Transverse colon (tissue), 4 donors: ENCODE results near the gene CSF1R.

Experiments
- EP300 ChIP-seq: sonication (generic); formaldehyde crosslinking; IDR thresholded peaks from one replicate; pipeline ENCODE4 v1.6.1; 2017; ENCODE audit warnings: antibody characterized with exemption, low read depth
- POLR2A ChIP-seq: fragments of 450-650 bp; IDR thresholded peaks from one replicate; pipeline ENCODE4 v1.6.1; 2016; ENCODE audit warnings: antibody characterized with exemption, mild to moderate bottlenecking, moderate library complexity
- POLR2AphosphoS5 ChIP-seq, 3 donors: sonication (generic); formaldehyde crosslinking; IDR thresholded peaks; one replicate each; pipeline ENCODE4 v1.6.1; 2016; ENCODE audit warnings: antibody characterized with exemption in 3 of 3
- TF ChIP-seq, protein P1 (sequence below), 5 experiments: fragments of 200-600 bp in 3 of 5; fragments of 450-650 bp in 2 of 5; sonication (generic) in 3 of 5; IDR thresholded peaks; 1 replicate in 2 of 5; 2 replicates in 3 of 5; pipeline ENCODE4 v1.5.1; 2016 to 2017; ENCODE audit warnings: antibody characterized with exemption in 5 of 5, inconsistent platforms in 3 of 5, mild to moderate bottlenecking in 2 of 5, moderate library complexity in 1 of 5

DNA sequence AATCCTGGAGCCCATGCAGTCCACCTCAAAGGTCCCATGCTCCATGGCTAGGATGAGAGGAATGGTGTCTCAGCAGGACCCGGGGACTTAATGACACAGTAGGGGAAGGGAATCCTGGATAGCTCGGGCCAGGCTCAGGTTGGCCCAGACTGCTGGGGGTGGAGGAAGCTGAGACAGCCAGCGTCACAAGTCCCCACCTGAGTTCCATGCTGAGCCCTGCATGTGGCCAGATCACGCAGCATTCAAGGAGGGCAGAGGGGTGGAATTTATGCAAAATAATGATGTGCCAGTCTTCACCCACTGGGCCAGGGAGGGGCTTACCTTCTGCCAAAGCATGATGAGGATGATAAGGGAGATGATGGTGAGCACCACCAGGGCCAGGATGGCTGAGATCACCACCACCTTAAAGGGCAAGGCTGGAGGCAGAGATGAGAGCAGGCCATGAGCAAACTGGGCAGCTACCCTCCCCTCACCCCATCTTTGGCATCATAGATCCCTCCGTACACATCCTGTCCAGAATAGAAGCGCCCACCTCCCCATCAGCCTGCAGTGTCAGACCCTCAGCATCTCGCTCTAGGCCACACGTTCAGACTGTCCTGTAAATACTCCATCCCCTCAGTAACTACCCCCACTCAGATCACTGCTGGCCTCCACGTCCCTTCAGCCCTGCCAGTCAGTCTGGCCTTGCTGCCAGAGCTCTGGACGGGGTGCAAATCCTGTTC lies 40.0 kb upstream of the CSF1R start:
- TF ChIP-seq, protein P1, sequence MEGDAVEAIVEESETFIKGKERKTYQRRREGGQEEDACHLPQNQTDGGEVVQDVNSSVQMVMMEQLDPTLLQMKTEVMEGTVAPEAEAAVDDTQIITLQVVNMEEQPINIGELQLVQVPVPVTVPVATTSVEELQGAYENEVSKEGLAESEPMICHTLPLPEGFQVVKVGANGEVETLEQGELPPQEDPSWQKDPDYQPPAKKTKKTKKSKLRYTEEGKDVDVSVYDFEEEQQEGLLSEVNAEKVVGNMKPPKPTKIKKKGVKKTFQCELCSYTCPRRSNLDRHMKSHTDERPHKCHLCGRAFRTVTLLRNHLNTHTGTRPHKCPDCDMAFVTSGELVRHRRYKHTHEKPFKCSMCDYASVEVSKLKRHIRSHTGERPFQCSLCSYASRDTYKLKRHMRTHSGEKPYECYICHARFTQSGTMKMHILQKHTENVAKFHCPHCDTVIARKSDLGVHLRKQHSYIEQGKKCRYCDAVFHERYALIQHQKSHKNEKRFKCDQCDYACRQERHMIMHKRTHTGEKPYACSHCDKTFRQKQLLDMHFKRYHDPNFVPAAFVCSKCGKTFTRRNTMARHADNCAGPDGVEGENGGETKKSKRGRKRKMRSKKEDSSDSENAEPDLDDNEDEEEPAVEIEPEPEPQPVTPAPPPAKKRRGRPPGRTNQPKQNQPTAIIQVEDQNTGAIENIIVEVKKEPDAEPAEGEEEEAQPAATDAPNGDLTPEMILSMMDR (IDR thresholded peaks at IDR 0.05), result no peak
- TF ChIP-seq POLR2A (no peak), EP300 (no peak), POLR2AphosphoS5 (IDR thresholded peaks at IDR 0.05) (no peak)
